NCI-H1694 (cell line): ENCODE data around the gene RXFP3.

Experiments used
- DNase-seq: peaks from one replicate; lab custom pipeline; 2025; lab: John Stamatoyannopoulos, UW

The RXFP3 gene

DNA sequence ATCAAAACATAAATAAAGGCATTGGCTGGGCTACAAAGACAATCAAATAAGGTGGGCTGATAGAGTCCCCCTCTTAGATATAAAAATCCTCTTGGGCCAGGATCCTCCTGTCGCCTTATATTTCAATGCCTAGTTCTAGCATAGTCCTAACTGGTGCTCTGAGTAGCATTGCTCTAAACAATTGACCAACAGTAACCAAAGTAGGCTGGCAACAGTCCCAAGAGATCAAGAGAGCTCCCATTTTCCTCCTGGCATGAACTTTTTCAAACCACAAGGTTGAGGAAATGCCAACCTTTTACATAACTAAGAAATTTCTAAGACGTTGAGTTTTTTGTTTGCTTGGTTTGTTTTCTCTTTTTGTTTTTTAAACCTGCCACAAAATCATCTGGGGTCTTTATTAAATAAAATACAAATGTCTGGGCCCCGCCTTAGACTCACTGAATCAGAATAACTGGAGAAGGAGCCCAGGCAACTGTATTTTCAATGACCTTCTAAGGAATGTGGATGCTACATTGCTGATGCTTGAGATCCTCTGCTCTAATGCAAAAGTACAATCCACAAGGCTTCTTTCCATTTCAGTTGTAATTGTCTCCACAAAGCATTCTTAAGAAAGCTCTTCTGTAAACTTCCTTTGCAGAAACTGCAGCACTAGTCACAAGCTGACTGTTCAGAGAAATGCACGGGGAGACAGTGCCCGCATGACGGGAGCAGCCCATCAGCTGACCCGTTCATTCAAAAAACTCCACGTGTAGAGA is 45.4 kb downstream of the RXFP3 start:
- DNase-seq: no peak

DNA sequence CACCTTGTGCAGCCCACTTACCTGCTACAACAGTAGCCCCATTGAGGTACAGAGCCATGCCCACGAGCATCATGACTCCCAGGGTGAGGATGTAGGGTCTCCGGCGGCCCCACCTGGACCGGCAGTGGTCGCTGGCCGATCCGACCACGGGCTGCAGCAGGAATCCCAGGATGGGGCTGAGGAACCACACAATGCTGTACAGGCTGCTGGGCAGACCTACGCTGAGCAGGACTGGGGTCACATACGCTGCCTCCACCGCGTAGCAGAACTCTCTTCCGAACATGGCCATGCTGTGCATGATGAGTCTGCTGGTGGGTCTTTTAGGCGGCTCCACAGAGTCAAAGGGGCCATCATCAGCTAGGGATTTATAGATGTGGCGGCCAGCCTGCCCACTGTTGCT is 48.0 kb downstream of the RXFP3 start:
- no peak for DNase-seq

DNA sequence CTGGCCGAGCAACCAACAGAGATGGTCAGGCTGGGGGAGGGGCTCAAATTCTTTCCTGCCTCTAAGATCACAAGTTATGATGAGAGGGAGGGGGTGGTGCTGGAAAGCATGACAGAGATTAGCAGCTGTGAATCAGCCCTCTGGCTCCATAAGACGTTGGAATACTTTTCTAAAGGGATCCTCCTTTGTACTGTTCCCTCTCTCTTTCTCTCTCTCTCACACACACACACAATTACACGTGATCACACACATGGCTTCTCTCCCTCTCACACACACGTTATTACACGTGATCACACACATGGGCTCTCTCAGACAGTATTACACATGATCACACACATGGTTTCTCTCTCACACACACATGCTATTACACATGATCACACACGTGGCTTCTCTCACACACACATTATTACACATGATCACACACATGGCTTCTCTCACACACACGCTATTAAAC is 48.5 kb downstream of the RXFP3 start, which contains the start of gene SLC45A2:
Gene SLC45A2, minus strand, starts transcription at position 23 of the 454 bp plus-strand sequence. CDS start 110 bp downstream, outside the sequence.
- DNase-seq: no peak

DNA sequence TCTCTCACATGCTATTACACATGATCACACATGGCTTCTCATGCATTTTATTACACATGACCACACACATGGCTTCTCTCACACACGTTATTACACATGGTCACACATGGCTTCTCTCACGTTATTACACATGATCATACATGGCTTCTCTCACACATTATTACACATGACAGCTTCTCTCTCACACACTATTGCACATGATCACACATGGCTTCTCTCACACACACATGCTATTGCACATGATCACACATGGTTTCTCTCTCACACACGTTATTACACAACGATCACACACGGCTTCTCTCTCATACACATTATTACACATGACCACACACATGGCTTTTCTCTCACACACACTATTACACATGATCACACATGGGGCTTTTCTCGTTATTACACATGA is 49.3 kb downstream of the RXFP3 start:
- no peak for DNase-seq
